Fibroblast of mammary gland (primary cell): ENCODE results near the gene SLC9A6.

Experiments used
- DNase-seq: peaks from one replicate; pipeline ENCODE4 v3.0.0-alpha.2; 2010; ENCODE audit warnings: low read depth
- H3K4me3 ChIP-seq: 2 replicates; pipeline ENCODE4 v1.5.1; 2011; ENCODE audit warnings: low read depth, mild to moderate bottlenecking, low read length, moderate library complexity; ENCODE audit not compliant: control insufficient read depth
- CTCF ChIP-seq: conservative IDR thresholded peaks from 2 replicates; pipeline ENCODE4 v1.5.1; 2011; ENCODE audit warnings: low read depth, low read length, inconsistent platforms; ENCODE audit not compliant: control insufficient read depth, insufficient read depth

The SLC9A6 gene

GRCh38 chrX:136025091-136025490, 39.9 kb downstream of the SLC9A6 start:
- TF ChIP-seq CTCF = no peak
- H3K4me3 ChIP-seq = no peak overlapping the region
- no peak for DNase-seq

GRCh38 chrX:136028383-136028984, 43.2 kb downstream of the SLC9A6 start:
- peak; percentile 75 for TF ChIP-seq CTCF
- H3K4me3 ChIP-seq = no peak overlapping the region
- peak; percentile 75 for DNase-seq

GRCh38 chrX:136029766-136030165, 44.5 kb downstream of the SLC9A6 start:
- H3K4me3 ChIP-seq = no peak overlapping the region
- no peak for TF ChIP-seq CTCF
- DNase-seq = no peak

- no peak for TF ChIP-seq CTCF
- peak; percentile 63 for DNase-seq
- H3K4me3 ChIP-seq = no peak overlapping the region
Measured at GRCh38 chrX:136030303-136031191, 45.3 kb downstream of the SLC9A6 start.

- no peak overlapping the region for H3K4me3 ChIP-seq
- TF ChIP-seq CTCF = no peak
- no peak for DNase-seq
Measured at GRCh38 chrX:136031626-136032025, 46.4 kb downstream of the SLC9A6 start.

- no peak for TF ChIP-seq CTCF
- no peak overlapping the region for H3K4me3 ChIP-seq
- DNase-seq = no peak
Measured at GRCh38 chrX:136032370-136032769, 47.1 kb downstream of the SLC9A6 start.
